ENCODE results near the gene LCNL1. TPM values are rescaled to one million over a fixed set of nuclear protein-coding genes. Genes with fewer than 3 reads are reported as not detected.
A peak's percentile ranks its signal among the peaks of the same experiment; 100 is the strongest.

The LCNL1 gene
- total RNA-seq, 2 donors from 2014 or later: 0.41 to 22.5 TPM

DNA sequence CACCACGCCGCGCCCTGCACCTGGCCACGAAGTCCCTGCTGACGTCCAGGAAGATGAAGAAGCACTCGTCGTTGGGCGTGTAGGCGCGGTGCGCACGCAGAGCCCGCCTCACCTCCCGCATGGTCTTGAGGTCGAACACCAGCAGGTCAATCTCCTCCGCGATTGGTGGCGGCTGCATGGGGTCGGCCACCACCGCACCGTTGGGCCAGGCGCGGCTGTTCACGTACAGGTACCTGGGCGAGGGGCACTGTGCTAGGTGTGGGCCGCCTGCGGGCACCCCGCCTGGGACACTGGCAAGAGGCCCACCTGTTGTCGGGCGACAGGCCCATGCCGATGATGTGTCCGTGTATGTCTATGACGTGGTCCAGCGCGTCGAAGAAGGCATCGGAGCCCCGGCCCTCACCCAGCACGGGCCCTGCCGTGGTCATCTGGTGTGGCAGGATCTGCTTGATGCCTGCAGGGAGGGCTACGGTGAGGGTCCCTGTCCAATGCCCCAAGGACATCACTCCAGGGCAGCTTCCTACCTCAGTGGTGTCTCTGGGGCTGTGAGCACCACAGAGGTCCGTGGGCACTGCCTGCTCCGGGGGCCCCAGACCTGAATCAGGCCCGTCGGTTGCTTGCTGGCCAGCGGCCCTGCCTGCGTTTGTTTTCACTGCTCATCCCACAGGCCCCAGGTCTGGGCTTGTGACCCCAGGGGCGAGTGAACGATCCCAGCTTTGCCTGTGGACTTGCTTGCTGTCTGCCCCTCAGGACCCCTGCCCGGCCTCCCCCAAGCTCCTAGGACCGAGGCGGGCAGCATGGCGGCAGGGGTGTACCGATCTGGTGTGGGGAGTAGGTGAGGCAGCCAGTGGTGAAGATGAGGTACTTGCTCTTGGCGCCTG, 41.3 kb upstream of the LCNL1 start:
- Histone ChIP-seq H3K4me1 (replicated peaks) (no peaks in the 10 kb centered on the region), H3K27ac (no peak overlapping the region), H3K9me3 (no peaks in the 10 kb centered on the region), H3K36me3 (peaks cover 21 to 26% of the 10 kb centered on the region in 2 donors), H3K4me3 (no peak overlapping the region), H3K27me3 (replicated peaks; ENCODE audit: insufficient read depth) (no peaks in the 10 kb centered on the region)
- TF ChIP-seq POLR2AphosphoS5 (IDR thresholded peaks at IDR 0.05) (no peak), CTCF (IDR thresholded peaks at IDR 0.05) (no peak), POLR2A (IDR thresholded peaks at IDR 0.05) (no peak)
- WGBS: 93% methylated on average over 49 of the region's 55 CpGs
- intact Hi-C loops (cut with DNase I): no loop called here
- DNase-seq (ENCODE audit: low spot score): no peak

DNA sequence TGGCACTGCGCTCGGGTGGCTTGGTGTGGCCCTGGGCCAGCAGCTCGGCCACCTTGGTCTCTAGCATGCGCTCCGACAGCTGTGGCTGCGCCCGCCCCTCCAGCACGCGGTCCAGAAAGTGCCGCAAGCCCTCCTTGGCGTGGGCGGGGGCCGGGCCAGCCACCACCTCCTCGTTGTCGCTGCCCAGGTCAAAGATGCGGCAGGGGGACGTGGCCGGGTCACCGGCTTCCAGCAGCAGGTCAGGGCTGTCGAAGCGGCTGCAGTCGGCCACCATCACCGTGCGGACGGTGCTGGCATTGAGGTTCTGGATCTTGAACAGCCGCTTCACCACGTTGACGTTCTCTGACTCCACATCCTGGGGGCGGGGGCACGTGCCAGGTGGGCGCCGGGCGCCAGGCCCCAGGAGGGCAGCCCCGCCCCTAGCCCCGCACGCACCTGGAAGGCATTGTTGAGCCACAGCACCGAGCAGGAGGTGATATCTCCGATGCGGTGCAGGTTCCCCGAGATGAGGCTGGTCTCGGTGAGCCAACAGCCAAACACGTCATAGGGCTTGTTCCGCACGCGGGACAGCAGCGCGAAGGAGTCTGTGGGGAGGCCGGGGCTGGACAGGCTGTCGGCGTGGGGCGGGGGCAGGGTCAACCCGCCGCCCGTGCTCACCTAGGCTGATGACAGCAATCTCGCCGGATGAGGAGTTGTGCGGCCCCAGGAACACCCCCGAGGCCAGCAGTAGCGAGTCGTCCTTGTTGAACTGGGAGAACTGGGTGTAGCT, 40.5 kb upstream of the LCNL1 start:
- no peak overlapping the region for H3K4me3 ChIP-seq
- DNase-seq (ENCODE audit: low spot score): no peak
- intact Hi-C loops (cut with DNase I): no loop called here

GRCh38 chr9:136942881-136943230, 39.9 kb upstream of the LCNL1 start:
- no peaks in the 10 kb centered on the region for H3K27me3 ChIP-seq (replicated peaks; ENCODE audit: insufficient read depth)
- H3K27ac ChIP-seq: peak overlapping the region in 1 of 2 donors; percentile 91
- 88% methylated on average over 5 of the region's 16 CpGs for WGBS
- DNase-seq (ENCODE audit: low spot score): no peak
- TF ChIP-seq POLR2AphosphoS5 (IDR thresholded peaks at IDR 0.05) (no peak), CTCF (IDR thresholded peaks at IDR 0.05) (no peak), POLR2A (IDR thresholded peaks at IDR 0.05) (no peak)
- H3K4me1 ChIP-seq (replicated peaks): no peaks in the 10 kb centered on the region
- H3K36me3 ChIP-seq: peaks cover 21 to 26% of the 10 kb centered on the region in 2 donors
- intact Hi-C loops (cut with DNase I): no loop called here
- H3K4me3 ChIP-seq: peak overlapping the region in 1 of 2 donors; percentile 75
- H3K9me3 ChIP-seq: no peaks in the 10 kb centered on the region

More for the DNA sequence above, 40.5 kb upstream of the LCNL1 start:
- WGBS: 85% methylated on average over 33 of the region's 60 CpGs
- H3K9me3 ChIP-seq: no peaks in the 10 kb centered on the region
- H3K36me3 ChIP-seq: peaks cover 21 to 26% of the 10 kb centered on the region in 2 donors
- H3K27ac ChIP-seq: no peak overlapping the region
- no peak for TF ChIP-seq POLR2AphosphoS5 (IDR thresholded peaks at IDR 0.05)
- TF ChIP-seq CTCF (IDR thresholded peaks at IDR 0.05): no peak
- no peak for TF ChIP-seq POLR2A (IDR thresholded peaks at IDR 0.05)
- no peaks in the 10 kb centered on the region for H3K4me1 ChIP-seq (replicated peaks)
- no peaks in the 10 kb centered on the region for H3K27me3 ChIP-seq (replicated peaks; ENCODE audit: insufficient read depth)

GRCh38 chr9:136943291-136944211, 39.2 kb upstream of the LCNL1 start:
- Histone ChIP-seq H3K9me3 (no peaks in the 10 kb centered on the region), H3K27me3 (replicated peaks; ENCODE audit: insufficient read depth) (no peaks in the 10 kb centered on the region), H3K4me1 (replicated peaks) (no peaks in the 10 kb centered on the region), H3K4me3 (peak overlapping the region; percentile 75 to 81), H3K27ac (peak overlapping the region; percentile 71 to 91), H3K36me3 (peaks cover 21 to 26% of the 10 kb centered on the region in 2 donors)
- TF ChIP-seq CTCF (IDR thresholded peaks at IDR 0.05): no peak
- TF ChIP-seq POLR2AphosphoS5 (IDR thresholded peaks at IDR 0.05): no peak
- TF ChIP-seq POLR2A (IDR thresholded peaks at IDR 0.05): no peak
- WGBS: 34% methylated on average over 31 of the region's 61 CpGs
- intact Hi-C loops (cut with DNase I): no loop called here
- DNase-seq (ENCODE audit: low spot score): no peak

Measured in prostate gland (tissue), 2 donors.